NT2/D1 (cell line): ENCODE measurements around the gene CATSPERZ.

Experiments
- DNase-seq: peaks from one replicate; pipeline ENCODE4 v3.0.0-alpha.2; 2011; ENCODE audit warnings: low read depth, low spot score
- H3K27me3 ChIP-seq: 2 replicates; pipeline ENCODE4 v1.6.0; 2011; ENCODE audit warnings: mild to moderate bottlenecking; ENCODE audit not compliant: insufficient read length, insufficient read depth
- H3K36me3 ChIP-seq: 2 replicates; pipeline ENCODE4 v1.6.1; 2011; ENCODE audit warnings: mild to moderate bottlenecking, low read length, mixed read lengths; ENCODE audit not compliant: insufficient read depth, insufficient read length
- H3K4me1 ChIP-seq: 2 replicates; pipeline ENCODE4 v1.5.1; 2011; ENCODE audit not compliant: insufficient read depth, insufficient read length
- H3K4me3 ChIP-seq: 2 replicates; pipeline ENCODE4 v1.5.1; 2011; ENCODE audit warnings: low read depth; ENCODE audit not compliant: insufficient read length
- H3K9ac ChIP-seq: 2 replicates; pipeline ENCODE4 v1.6.0; 2011; ENCODE audit warnings: low read depth; ENCODE audit not compliant: insufficient read length
- H3K9me3 ChIP-seq: 2 replicates; pipeline ENCODE4 v1.5.1; 2011; ENCODE audit warnings: mild to moderate bottlenecking, low read length; ENCODE audit not compliant: insufficient read depth
- SUZ12 ChIP-seq: IDR thresholded peaks from 2 replicates; pipeline ENCODE4 v1.6.1; 2011; ENCODE audit not compliant: insufficient read length, insufficient read depth; ENCODE audit errors: extremely low read depth
- YY1 ChIP-seq: IDR thresholded peaks from 2 replicates; pipeline ENCODE4 v1.6.1; 2011; ENCODE audit not compliant: insufficient read length, insufficient read depth
- ZNF274 ChIP-seq: IDR thresholded peaks from 2 replicates; pipeline ENCODE4 v1.6.1; 2011; ENCODE audit warnings: mild to moderate bottlenecking, low read depth, low read length

Gene CATSPERZ, protein sequence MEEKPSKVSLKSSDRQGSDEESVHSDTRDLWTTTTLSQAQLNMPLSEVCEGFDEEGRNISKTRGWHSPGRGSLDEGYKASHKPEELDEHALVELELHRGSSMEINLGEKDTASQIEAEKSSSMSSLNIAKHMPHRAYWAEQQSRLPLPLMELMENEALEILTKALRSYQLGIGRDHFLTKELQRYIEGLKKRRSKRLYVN

DNA sequence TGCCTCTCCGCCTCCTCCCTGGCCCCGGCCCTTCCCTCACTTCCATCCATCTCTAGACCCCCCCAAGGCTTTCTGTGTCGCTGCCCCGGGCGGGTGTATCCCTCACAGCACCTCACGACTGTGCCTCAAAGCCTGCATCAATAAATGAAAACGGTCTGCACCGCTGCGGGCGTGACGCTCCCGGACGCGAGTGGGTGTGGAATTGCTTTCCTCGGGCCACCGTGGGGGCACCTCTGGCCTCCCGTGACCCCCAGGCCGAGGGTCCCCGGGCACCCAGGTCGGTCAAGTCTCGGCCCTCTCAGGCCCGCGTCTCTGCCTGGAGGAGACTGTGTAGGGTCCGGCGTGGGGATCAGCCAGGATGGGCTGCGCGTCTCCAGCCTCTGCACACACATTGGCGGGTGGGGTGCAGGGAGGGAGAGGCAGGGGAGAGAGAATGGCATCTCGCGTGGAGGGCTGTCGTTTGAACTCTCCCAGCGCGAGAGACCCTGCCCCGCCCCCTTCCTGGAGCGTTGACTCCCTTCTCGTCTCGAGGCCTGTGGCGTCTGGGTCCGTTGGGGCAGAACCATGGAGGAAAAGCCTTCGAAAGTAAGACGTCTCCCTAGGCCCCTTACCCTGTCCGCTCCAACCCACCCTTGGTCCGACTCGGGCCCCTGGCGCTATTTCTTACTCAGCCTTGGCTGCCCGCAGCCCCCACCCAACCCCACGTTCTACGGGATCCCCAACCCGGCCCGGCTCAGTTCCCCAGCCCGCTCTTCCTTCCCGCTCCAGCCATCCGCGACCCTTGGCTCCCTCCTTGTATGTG, at the start of gene CATSPERZ:
TSS of gene CATSPERZ (plus strand) at position 512 of the 802 bp plus-strand sequence. CDS start at position 565, 53 bp downstream.
- Histone ChIP-seq H3K27me3 (peaks cover 66% of the 10 kb centered on the region), H3K4me3 (peak within 1 kb of the TSS; percentile 31)

DNA sequence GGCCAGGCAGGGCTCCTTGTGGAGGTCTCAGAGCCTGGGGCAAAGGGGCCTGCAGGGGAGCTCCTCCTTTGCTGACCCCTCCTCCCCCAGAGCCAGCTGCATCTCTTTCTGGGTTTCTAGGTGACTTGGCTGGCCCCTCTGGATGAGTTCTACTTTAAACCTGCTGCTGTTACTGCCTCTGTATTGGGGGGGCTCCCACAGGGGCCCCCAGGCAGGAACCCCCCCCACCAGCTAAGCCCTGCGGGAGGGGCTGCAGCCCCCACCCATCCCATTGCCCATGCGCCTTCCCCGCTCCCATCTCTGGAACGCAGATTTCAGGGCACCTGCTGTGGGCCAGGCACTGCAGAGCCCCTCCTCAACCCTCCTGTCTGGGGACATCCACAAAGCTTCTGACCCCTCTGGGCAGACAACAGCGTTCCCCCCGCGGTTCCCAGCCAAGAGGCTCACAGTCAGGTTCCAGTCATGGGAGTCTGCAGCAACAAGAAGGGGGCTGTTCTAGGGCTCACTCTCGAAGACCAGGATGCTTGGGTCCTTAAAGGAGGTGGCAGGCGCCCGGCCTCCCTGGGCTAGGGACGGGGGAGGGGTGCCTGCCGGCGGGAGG, 49.6 kb upstream of the CATSPERZ start:
- H3K9ac ChIP-seq = peak overlapping the region; percentile 84
- H3K9me3 ChIP-seq = no peaks in the 10 kb centered on the region
- no peak for TF ChIP-seq SUZ12
- no peak for TF ChIP-seq ZNF274
- TF ChIP-seq YY1 = no peak
- DNase-seq = no peak
- peaks cover 38% of the 10 kb centered on the region for H3K4me1 ChIP-seq
- H3K36me3 ChIP-seq = peaks cover 30% of the 10 kb centered on the region
- no peaks in the 10 kb centered on the region for H3K27me3 ChIP-seq
- peak overlapping the region; percentile 65 for H3K4me3 ChIP-seq

More for the DNA sequence above, at the start of gene CATSPERZ:
- H3K9ac ChIP-seq = peak within 1 kb of the TSS; percentile 76
- H3K36me3 ChIP-seq = no peaks in the 10 kb centered on the region
- H3K9me3 ChIP-seq = no peaks in the 10 kb centered on the region
- TF ChIP-seq SUZ12 (no peak), YY1 (no peak), ZNF274 (no peak)
- peaks cover 17% of the 10 kb centered on the region for H3K4me1 ChIP-seq
- no peak for DNase-seq

DNA sequence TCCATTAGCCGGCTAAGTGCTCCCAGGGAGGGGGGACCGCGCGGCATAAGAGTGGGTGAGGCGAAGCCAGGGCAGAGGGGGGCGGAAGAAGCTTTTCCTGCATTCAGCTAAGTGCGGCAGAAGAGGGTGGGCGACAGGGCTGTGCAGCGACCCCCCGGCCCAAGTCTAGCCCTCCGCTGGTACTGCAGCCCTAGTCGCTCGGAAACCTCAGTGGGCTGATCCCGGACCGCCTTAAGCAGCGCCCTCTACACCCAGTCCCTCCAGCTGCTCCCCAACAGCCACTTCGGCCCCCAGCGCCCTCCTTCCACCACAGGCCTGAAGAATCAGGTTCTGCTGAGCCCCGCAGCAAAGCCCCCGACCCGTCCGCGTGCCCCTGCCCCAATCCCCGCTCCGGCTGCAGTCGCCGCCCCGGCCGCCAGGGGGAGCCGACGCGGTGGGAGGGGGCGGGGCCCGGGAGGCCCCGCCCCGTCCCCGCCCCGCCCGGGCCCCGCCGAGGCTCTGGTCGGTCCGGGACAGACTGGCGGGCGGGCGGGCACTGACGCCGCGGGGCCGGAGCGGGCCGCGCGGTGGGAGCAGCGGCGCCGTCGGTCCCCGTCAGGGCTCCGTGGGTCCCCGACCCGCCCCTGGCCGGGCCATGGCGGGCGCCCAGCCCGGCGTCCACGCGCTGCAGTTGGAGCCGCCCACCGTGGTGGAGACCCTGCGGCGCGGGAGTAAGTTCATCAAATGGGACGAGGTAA, 49.0 kb upstream of the CATSPERZ start, which contains the start of gene PLCB3:
TSS of gene PLCB3 (plus strand) at position 515 of the 737 bp plus-strand sequence. CDS start at position 635, 120 bp downstream.
- Histone ChIP-seq H3K9me3 (no peaks in the 10 kb centered on the region), H3K4me3 (peak within 1 kb of the TSS; percentile 81), H3K9ac (peak within 1 kb of the TSS; percentile 92), H3K27me3 (no peaks in the 10 kb centered on the region), H3K4me1 (peaks cover 38% of the 10 kb centered on the region), H3K36me3 (peaks cover 32% of the 10 kb centered on the region)
- DNase-seq = no peak
- TF ChIP-seq ZNF274 (no peak), SUZ12 (no peak), YY1 (no peak)

DNA sequence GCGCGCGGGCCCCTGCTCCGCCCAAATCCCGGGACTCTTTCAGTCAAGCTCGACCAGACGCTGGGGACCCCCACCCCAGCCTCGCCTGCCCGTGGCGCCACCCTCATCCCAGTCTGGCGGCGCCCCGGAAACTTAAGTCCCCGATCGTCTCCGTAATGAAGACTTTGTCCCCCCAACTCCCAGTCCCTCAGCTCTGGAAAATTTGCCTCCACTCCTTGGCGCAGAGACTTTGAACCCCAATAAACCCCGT, 48.5 kb upstream of the CATSPERZ start:
- TF ChIP-seq ZNF274 = no peak
- no peak for TF ChIP-seq YY1
- no peak for TF ChIP-seq SUZ12
- Histone ChIP-seq H3K4me3 (peak overlapping the region; percentile 81), H3K36me3 (peaks cover 37% of the 10 kb centered on the region), H3K9ac (peak overlapping the region; percentile 92), H3K4me1 (peaks cover 40% of the 10 kb centered on the region), H3K27me3 (no peaks in the 10 kb centered on the region), H3K9me3 (no peaks in the 10 kb centered on the region)
- DNase-seq = no peak

DNA sequence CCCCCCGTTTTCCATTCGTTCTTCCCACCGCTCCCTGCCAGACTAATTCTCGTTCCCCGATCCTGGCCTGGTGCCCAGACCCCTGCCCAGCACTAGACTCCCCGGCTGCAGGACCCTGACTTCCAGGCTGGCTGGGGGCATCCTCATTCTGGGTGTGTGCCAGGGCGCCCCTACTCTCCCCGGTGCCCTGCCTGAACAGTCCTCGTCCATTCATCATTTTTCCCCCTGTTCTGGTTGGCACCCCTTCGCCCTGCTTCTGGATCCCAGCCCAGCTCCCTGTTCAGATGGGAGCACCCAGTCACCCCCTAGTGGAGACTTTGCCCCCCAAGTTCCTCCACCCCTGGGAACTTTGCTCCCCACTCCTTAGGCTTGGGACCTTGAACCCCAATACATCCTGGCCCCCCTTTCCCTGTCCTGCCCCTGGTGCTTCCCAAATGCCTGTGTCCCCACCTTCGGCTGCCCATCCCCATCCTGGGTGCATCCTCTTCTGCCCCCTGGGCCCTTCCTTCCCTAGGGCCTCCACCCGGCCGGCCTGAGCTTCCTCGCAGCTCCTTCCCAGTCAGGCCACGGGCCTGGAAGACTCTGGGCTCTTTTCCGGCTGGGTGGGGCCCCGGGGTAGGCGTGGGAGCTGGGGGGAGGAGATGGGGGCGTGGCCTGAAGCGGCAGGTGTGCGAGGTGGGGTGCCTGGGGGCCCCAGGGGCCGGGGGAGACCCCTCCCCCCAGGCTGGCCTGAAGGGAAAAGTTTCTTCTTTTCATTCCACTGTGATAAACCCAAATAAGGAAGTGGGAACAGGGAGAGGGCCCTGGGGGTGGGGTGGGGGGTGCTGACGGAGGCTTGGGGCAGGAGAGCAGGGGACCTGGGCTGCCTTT, 47.9 kb upstream of the CATSPERZ start:
- Histone ChIP-seq H3K9ac (peak overlapping the region; percentile 92), H3K27me3 (no peaks in the 10 kb centered on the region), H3K36me3 (peaks cover 38% of the 10 kb centered on the region), H3K4me1 (peaks cover 40% of the 10 kb centered on the region), H3K4me3 (peak overlapping the region; percentile 81), H3K9me3 (no peaks in the 10 kb centered on the region)
- no peak for DNase-seq
- TF ChIP-seq SUZ12 = no peak

DNA sequence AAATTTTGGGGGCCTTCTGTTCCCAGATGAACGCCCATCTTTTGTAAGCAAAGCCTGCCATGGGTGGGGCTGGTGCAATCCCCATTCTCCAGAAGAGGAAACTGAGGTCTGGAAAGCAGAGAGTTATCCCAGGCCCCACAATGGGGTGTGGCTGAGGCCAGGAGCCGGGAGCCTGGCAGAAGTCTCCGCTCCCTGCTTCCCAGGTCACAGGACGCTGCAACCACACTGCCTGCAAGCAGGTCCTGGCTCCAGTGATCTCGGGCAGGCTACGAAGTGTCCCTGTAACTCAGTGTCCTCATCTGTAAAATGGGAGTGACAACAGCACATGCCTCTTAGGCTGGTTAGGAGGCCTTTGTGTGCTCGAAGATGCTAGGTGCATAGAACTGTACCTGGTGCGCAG, 47.1 kb upstream of the CATSPERZ start:
- no peak for DNase-seq
- H3K4me3 ChIP-seq = peak overlapping the region; percentile 22
- TF ChIP-seq SUZ12 (no peak), ZNF274 (no peak), YY1 (no peak)
- peak overlapping the region; percentile 44 for H3K9ac ChIP-seq
- no peaks in the 10 kb centered on the region for H3K27me3 ChIP-seq
- H3K9me3 ChIP-seq = no peaks in the 10 kb centered on the region
- H3K36me3 ChIP-seq = peaks cover 43% of the 10 kb centered on the region
- peaks cover 37% of the 10 kb centered on the region for H3K4me1 ChIP-seq

DNA sequence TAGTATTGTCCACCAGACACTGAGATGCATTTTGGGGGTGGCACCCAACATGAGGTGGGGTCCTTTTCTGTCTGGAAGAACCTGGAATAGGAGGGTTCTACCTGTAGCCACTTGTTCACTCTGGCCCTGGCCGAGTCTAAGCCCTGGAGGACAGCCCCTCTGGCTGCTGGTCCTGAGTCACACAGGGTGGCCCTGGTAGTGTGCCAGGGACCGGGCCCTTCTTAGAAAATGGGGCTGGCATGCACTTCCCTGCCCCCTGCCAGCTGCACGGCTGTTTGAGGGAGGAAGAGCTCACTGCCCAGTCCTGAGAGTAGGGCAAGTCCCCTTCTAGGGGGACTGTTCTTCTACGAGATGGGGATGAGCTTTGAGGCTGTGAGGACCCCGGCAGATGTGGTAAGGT, 46.7 kb upstream of the CATSPERZ start:
- Histone ChIP-seq H3K4me3 (no peak overlapping the region), H3K9ac (no peak overlapping the region), H3K4me1 (peaks cover 33% of the 10 kb centered on the region), H3K9me3 (no peaks in the 10 kb centered on the region), H3K27me3 (no peaks in the 10 kb centered on the region), H3K36me3 (peaks cover 47% of the 10 kb centered on the region)
- no peak for DNase-seq
- TF ChIP-seq YY1 (no peak), ZNF274 (no peak), SUZ12 (no peak)
